ENCODE data around the gene SAMD9L.
A peak's percentile ranks its signal among the peaks of the same experiment; 100 is the strongest.
"Not testable (repeated sequence)": the region's sequence is repeated elsewhere in the genome, so short reads cannot be mapped to it uniquely, and the experiment has no call there.

SAMD9L gene

GRCh38 chr7:93146036-93146435 lies 2.1 kb downstream of the SAMD9L start:
- DNase-seq (ENCODE audit: low spot score): no peak

GRCh38 chr7:93145354-93145753 lies 2.8 kb downstream of the SAMD9L start:
- no peak for DNase-seq (ENCODE audit: low spot score)

- peak; percentile 13 for DNase-seq (ENCODE audit: low spot score)
Measured at GRCh38 chr7:93142127-93142526, 6.1 kb downstream of the SAMD9L start.

GRCh38 chr7:93140582-93141191 lies 7.5 kb downstream of the SAMD9L start:
- no peak for DNase-seq (ENCODE audit: low spot score)

- DNase-seq (ENCODE audit: low spot score): no peak
Measured at GRCh38 chr7:93138576-93138975, 9.6 kb downstream of the SAMD9L start.

GRCh38 chr7:93133005-93133404 lies 15.2 kb downstream of the SAMD9L start:
- no peak for DNase-seq (ENCODE audit: low spot score)

- no peak for DNase-seq (ENCODE audit: low spot score)
Measured at GRCh38 chr7:93132216-93132615, 16.0 kb downstream of the SAMD9L start.

GRCh38 chr7:93126954-93127353 lies 21.2 kb downstream of the SAMD9L start:
- not testable (repeated sequence) for DNase-seq (ENCODE audit: low spot score)

- DNase-seq (ENCODE audit: low spot score): not testable (repeated sequence)
Measured at GRCh38 chr7:93123532-93123931, 24.7 kb downstream of the SAMD9L start.

- DNase-seq (ENCODE audit: low spot score): no peak
Measured at GRCh38 chr7:93120592-93121549, 27.3 kb downstream of the SAMD9L start.

- no peak for DNase-seq (ENCODE audit: low spot score)
Measured at GRCh38 chr7:93119191-93119905, 28.8 kb downstream of the SAMD9L start.

- peak; percentile 79 for DNase-seq (ENCODE audit: low spot score)
Measured at GRCh38 chr7:93117852-93118530, 30.2 kb downstream of the SAMD9L start, which contains the start of gene SAMD9. TSS of gene SAMD9 (minus strand) at chr7:93117979. CDS start at chr7:93106097, 11,882 bp downstream.

- DNase-seq (ENCODE audit: low spot score): no peak
Measured at GRCh38 chr7:93117327-93117726, 30.9 kb downstream of the SAMD9L start.

- peak; percentile 33 for DNase-seq (ENCODE audit: low spot score)
Measured at GRCh38 chr7:93115796-93116195, 32.4 kb downstream of the SAMD9L start.

- DNase-seq (ENCODE audit: low spot score): no peak
Measured at GRCh38 chr7:93108003-93108402, 40.2 kb downstream of the SAMD9L start.

- no peak for DNase-seq (ENCODE audit: low spot score)
Measured at GRCh38 chr7:93097388-93097787, 50.8 kb downstream of the SAMD9L start.

GRCh38 chr7:93092757-93093370 lies 55.3 kb downstream of the SAMD9L start:
- peak; percentile 50 for DNase-seq (ENCODE audit: low spot score)

Measured in kidney tubule cell (primary cell).